ENCODE measurements around the gene COG5. TPM values are rescaled to one million over a fixed set of nuclear protein-coding genes. Genes with fewer than 3 reads are reported as not detected.

COG5 gene
- polyA plus RNA-seq, 3 donors, result 12.7 to 29.0 (median 28.1) TPM

- no peak overlapping the region for H2AFZ ChIP-seq (ENCODE audit: insufficient read depth, low read depth, low read length, poor library complexity, severe bottlenecking)
- intact Hi-C loops (cut with micrococcal nuclease), result no loop called here
- no peak for TF ChIP-seq CTCF (IDR thresholded peaks at IDR 0.05)
- no peaks in the 10 kb centered on the region for H3K9me3 ChIP-seq (replicated peaks in 1 of 2; ENCODE audit: control insufficient read depth in 1 of 2, insufficient read depth in 1 of 2, low read length in 2 of 2)
- no peak overlapping the region for H3K27ac ChIP-seq (ENCODE audit: low read depth in 1 of 2, low read length in 2 of 2)
- H3K4me3 Mint-ChIP-seq, result no peak overlapping the region
- H3K36me3 ChIP-seq (replicated peaks in 1 of 2; ENCODE audit: control insufficient read depth in 1 of 2, insufficient read depth in 2 of 2, low read length in 2 of 2), result peaks cover 0 to 12% of the 10 kb centered on the region in 2 donors
- H3K4me3 ChIP-seq (replicated peaks in 1 of 3; ENCODE audit: low read depth in 2 of 3, low read length in 3 of 3), result no peak overlapping the region
- H3K79me2 ChIP-seq (ENCODE audit: insufficient read depth, low read length), result no peaks in the 10 kb centered on the region
- H3K36me3 Mint-ChIP-seq, result peaks cover 10 to 12% of the 10 kb centered on the region in 2 donors
- DNase-seq, result no peak
- WGBS (ENCODE audit: insufficient coverage), result 85% methylated on average over 2 of the region's 5 CpGs
- no peaks in the 10 kb centered on the region for H3K27me3 ChIP-seq (ENCODE audit: control insufficient read depth in 2 of 2, insufficient read depth in 2 of 2, low read length in 2 of 2)
- peaks cover 0 to 1% (median 0%) of the 10 kb centered on the region in 7 donors for H3K9me3 Mint-ChIP-seq
- no peaks in the 10 kb centered on the region for H3K4me1 Mint-ChIP-seq
- no peak overlapping the region for H3K9ac ChIP-seq (ENCODE audit: insufficient read depth, low read length, poor library complexity, severe bottlenecking)
- no peaks in the 10 kb centered on the region for H3K27me3 Mint-ChIP-seq (ENCODE audit: low read depth in 3 of 3)
- no peaks in the 10 kb centered on the region for H3K4me1 ChIP-seq (ENCODE audit: control insufficient read depth in 1 of 2, insufficient read depth in 2 of 2, low read length in 2 of 2)
- no peak overlapping the region for H3K27ac Mint-ChIP-seq
- no peak overlapping the region for H3K4me2 ChIP-seq (replicated peaks; ENCODE audit: extremely low read depth, low read length, poor library complexity, severe bottlenecking)
- no peaks in the 10 kb centered on the region for H4K20me1 ChIP-seq (ENCODE audit: insufficient read depth, low read length)
Measured at GRCh38 chr7:107254398-107254985, 309.2 kb downstream of the COG5 start.

GRCh38 chr7:107253599-107253998 lies 310.1 kb downstream of the COG5 start:
- H3K4me2 ChIP-seq (replicated peaks; ENCODE audit: extremely low read depth, low read length, poor library complexity, severe bottlenecking), result no peak overlapping the region
- H3K4me3 ChIP-seq (replicated peaks in 1 of 3; ENCODE audit: low read depth in 2 of 3, low read length in 3 of 3), result no peak overlapping the region
- Mint-ChIP-seq H3K9me3 (peaks cover 0 to 1% (median 0%) of the 10 kb centered on the region in 7 donors), H3K4me1 (no peaks in the 10 kb centered on the region), H3K27ac (no peak overlapping the region), H3K4me3 (no peak overlapping the region), H3K36me3 (peaks cover 9 to 12% of the 10 kb centered on the region in 2 donors), H3K27me3 (ENCODE audit: low read depth in 3 of 3) (no peaks in the 10 kb centered on the region)
- H3K4me1 ChIP-seq (ENCODE audit: control insufficient read depth in 1 of 2, insufficient read depth in 2 of 2, low read length in 2 of 2), result no peaks in the 10 kb centered on the region
- H2AFZ ChIP-seq (ENCODE audit: insufficient read depth, low read depth, low read length, poor library complexity, severe bottlenecking), result no peak overlapping the region
- no peaks in the 10 kb centered on the region for H3K27me3 ChIP-seq (ENCODE audit: control insufficient read depth in 2 of 2, insufficient read depth in 2 of 2, low read length in 2 of 2)
- peaks cover 0 to 13% of the 10 kb centered on the region in 2 donors for H3K36me3 ChIP-seq (replicated peaks in 1 of 2; ENCODE audit: control insufficient read depth in 1 of 2, insufficient read depth in 2 of 2, low read length in 2 of 2)
- 100% methylated on average over 1 of the region's 3 CpGs for WGBS (ENCODE audit: insufficient coverage)
- no peak for DNase-seq
- no peaks in the 10 kb centered on the region for H3K79me2 ChIP-seq (ENCODE audit: insufficient read depth, low read length)
- H3K9me3 ChIP-seq (replicated peaks in 1 of 2; ENCODE audit: control insufficient read depth in 1 of 2, insufficient read depth in 1 of 2, low read length in 2 of 2), result no peaks in the 10 kb centered on the region
- intact Hi-C loops (cut with micrococcal nuclease), result no loop called here
- no peak for TF ChIP-seq CTCF (IDR thresholded peaks at IDR 0.05)
- no peak overlapping the region for H3K27ac ChIP-seq (ENCODE audit: low read depth in 1 of 2, low read length in 2 of 2)
- no peaks in the 10 kb centered on the region for H4K20me1 ChIP-seq (ENCODE audit: insufficient read depth, low read length)
- no peak overlapping the region for H3K9ac ChIP-seq (ENCODE audit: insufficient read depth, low read length, poor library complexity, severe bottlenecking)
